BJ (cell line): Measurements from ENCODE around the gene PRKACA. TPM values are rescaled to one million over a fixed set of nuclear protein-coding genes. Genes with fewer than 3 reads are reported as not detected.

ENCODE experiments used
- CTCF ChIA-PET: fragments of 350-600 bp; formaldehyde crosslinking; extraction: SDS; loops from one replicate; lab custom pipeline; 2021; ENCODE audit warnings: antibody characterized with exemption, inconsistent platforms; lab: Yijun Ruan, JAX
- POLR2A ChIA-PET: fragments of 300-600 bp; sonication (Branson Sonifier 250); formaldehyde crosslinking; extraction: SDS; loops from one replicate; lab custom pipeline; 2021; ENCODE audit warnings: antibody characterized with exemption; lab: Charles Lee
- DNase-seq: peaks from one replicate; pipeline ENCODE4 v3.0.0-alpha.2; 2011; ENCODE audit warnings: low read depth
- H3K27me3 ChIP-seq: 2 replicates; pipeline ENCODE4 v1.6.0; 2011; ENCODE audit warnings: low read length; ENCODE audit not compliant: control insufficient read depth, insufficient read depth
- H3K36me3 ChIP-seq: 2 replicates; pipeline ENCODE4 v1.5.1; 2011; ENCODE audit warnings: low read length; ENCODE audit not compliant: control insufficient read depth, insufficient read depth
- H3K4me3 ChIP-seq: 2 replicates; pipeline ENCODE4 v1.5.1; 2011; ENCODE audit warnings: low read depth, mild to moderate bottlenecking, control low read depth, low read length
- CTCF ChIP-seq: IDR thresholded peaks from 2 replicates; pipeline ENCODE4 v1.5.1; 2011; ENCODE audit warnings: low read depth, mild to moderate bottlenecking, control low read depth, inconsistent platforms, low read length, moderate library complexity; ENCODE audit not compliant: insufficient read depth
- polyA plus RNA-seq: library from polyadenylated mRNA; depleted of rRNA; stranded (reverse); fragments of >200 nt; gene quantifications from 2 replicates; pipeline ENCODE4 v1.2.3, GENCODE V29; 2011

PRKACA gene
- polyA plus RNA-seq, 1 experiment: 35.4 TPM

GRCh38 chr19:14085309-14085995, 32.1 kb downstream of the PRKACA start, which contains the start of gene C19orf67:
TSS of gene C19orf67 (minus strand) at chr19:14085783. CDS start at chr19:14085627, 156 bp downstream.
- no peak for DNase-seq
- ChIA-PET CTCF (no interaction called here), POLR2A (no interaction called here)
- TF ChIP-seq CTCF: no peak
- H3K4me3 ChIP-seq: no peak within 1 kb of the TSS
- H3K27me3 ChIP-seq: no peaks in the 10 kb centered on the region
- no peaks in the 10 kb centered on the region; the same call in none of the 2 replicates for H3K36me3 ChIP-seq

GRCh38 chr19:14082675-14082960, 34.9 kb downstream of the PRKACA start:
- ChIA-PET POLR2A (no interaction called here), CTCF (interaction anchor here (0.9 to 2.4 kb wide), 6 partner anchors 10 to 207 kb away, joined by 3 to 10 read pairs (median 4); partner anchors contain the start of genes ASF1B and MISP3)
- no peaks in the 10 kb centered on the region for H3K27me3 ChIP-seq
- TF ChIP-seq CTCF: no peak
- H3K36me3 ChIP-seq: no peaks in the 10 kb centered on the region
- H3K4me3 ChIP-seq: no peak overlapping the region
- no peak for DNase-seq

- TF ChIP-seq CTCF: no peak
- Histone ChIP-seq H3K4me3 (peak overlapping the region; percentile 73), H3K36me3 (no peaks in the 10 kb centered on the region), H3K27me3 (no peaks in the 10 kb centered on the region)
- POLR2A ChIA-PET: no interaction called here
- CTCF ChIA-PET: interaction anchor here (0.9 to 2.7 kb wide), 8 partner anchors 9 to 207 kb away, joined by 3 to 11 read pairs (median 4); partner anchors contain the start of genes ASF1B, IL27RA and MISP3
- DNase-seq: no peak
These were observed 35.5 kb downstream of the PRKACA start for GRCh38 chr19:14081797-14082674.

GRCh38 chr19:14080887-14081796, 36.4 kb downstream of the PRKACA start:
- ChIA-PET POLR2A (no interaction called here), CTCF (interaction anchor here (0.7 to 2.7 kb wide), 9 partner anchors 9 to 206 kb away, joined by 3 to 11 read pairs (median 4); partner anchors contain the start of genes IL27RA and MISP3)
- DNase-seq: peak; percentile 99

More at GRCh38 chr19:14080887-14081796, 36.4 kb downstream of the PRKACA start:
- Histone ChIP-seq H3K27me3 (no peaks in the 10 kb centered on the region), H3K36me3 (no peaks in the 10 kb centered on the region), H3K4me3 (peak overlapping the region; percentile 73)
- no peak for TF ChIP-seq CTCF
